GM21447 (cell line): Measurements from ENCODE around the gene RBM46.

Source experiments
- ATAC-seq: cut with Tn5 transposase; IDR thresholded peaks from one replicate; pipeline ENCODE4 v1.9.1; 2021; ENCODE audit not compliant: unreplicated experiment

Gene RBM46

GRCh38 chr4:154781126-154781982 lies at the start of gene RBM46:
RBM46 (plus strand) TSS chr4:154781272; CDS start chr4:154796753, 15,481 bp downstream.
- ATAC-seq = no peak

GRCh38 chr4:154731756-154732155 lies 49.3 kb upstream of the RBM46 start:
- ATAC-seq = no peak

- ATAC-seq = no peak
Measured at GRCh38 chr4:154732669-154733068, 48.4 kb upstream of the RBM46 start.

GRCh38 chr4:154736770-154737169 lies 44.3 kb upstream of the RBM46 start:
- no peak for ATAC-seq

- ATAC-seq = no peak
Measured at GRCh38 chr4:154738426-154738825, 42.6 kb upstream of the RBM46 start.

GRCh38 chr4:154739111-154739510 lies 42.0 kb upstream of the RBM46 start:
- ATAC-seq = no peak

- no peak for ATAC-seq
Measured at GRCh38 chr4:154740462-154740861, 40.6 kb upstream of the RBM46 start.

GRCh38 chr4:154741131-154741665 lies 39.9 kb upstream of the RBM46 start:
- ATAC-seq = no peak

- ATAC-seq = no peak
Measured at GRCh38 chr4:154741922-154742850, 38.9 kb upstream of the RBM46 start.

GRCh38 chr4:154743683-154744340 lies 37.3 kb upstream of the RBM46 start, which contains the start of gene LRAT:
LRAT (plus strand) TSS chr4:154744000; CDS start chr4:154744327, 327 bp downstream.
- ATAC-seq = peak; percentile 69

GRCh38 chr4:154744341-154744926 lies 36.6 kb upstream of the RBM46 start:
- no peak for ATAC-seq

- no peak for ATAC-seq
Measured at GRCh38 chr4:154757713-154758112, 23.4 kb upstream of the RBM46 start.

GRCh38 chr4:154760895-154761294 lies 20.2 kb upstream of the RBM46 start:
- no peak for ATAC-seq

GRCh38 chr4:154778264-154778663 lies 2.8 kb upstream of the RBM46 start:
- ATAC-seq = no peak

- ATAC-seq = no peak
Measured at GRCh38 chr4:154779362-154779947, 1.6 kb upstream of the RBM46 start.

GRCh38 chr4:154781983-154782293 lies 866 bp downstream of the RBM46 start:
- no peak for ATAC-seq

- peak; percentile 69 for ATAC-seq
Measured at GRCh38 chr4:154807042-154807630, 26.1 kb downstream of the RBM46 start.

GRCh38 chr4:154818230-154818629 lies 37.2 kb downstream of the RBM46 start:
- no peak for ATAC-seq

- ATAC-seq = no peak
Measured at GRCh38 chr4:154822775-154823174, 41.7 kb downstream of the RBM46 start.

GRCh38 chr4:154836030-154836429 lies 55.0 kb downstream of the RBM46 start:
- ATAC-seq = no peak
